C4-2B (cell line): Measurements from ENCODE around the gene HIRIP3.

Experiments used
- CTCF ChIP-seq: fragments of 450-650 bp; conservative IDR thresholded peaks from 2 replicates; pipeline ENCODE4 v1.5.1; 2017; ENCODE audit warnings: mild to moderate bottlenecking
- ZFX ChIP-seq: fragments of 450-650 bp; IDR thresholded peaks from 2 replicates; pipeline ENCODE4 v1.6.1; 2017

GRCh38 chr16:30003670-30004423, 8.4 kb upstream of the HIRIP3 start:
- no peak for TF ChIP-seq CTCF
- no peak for TF ChIP-seq ZFX
